Astrocyte of the cerebellum (primary cell): ENCODE results near the gene SMARCD3.

Source experiments
- DNase-seq: peaks from one replicate; pipeline ENCODE4 v3.0.0-alpha.2; 2011; ENCODE audit warnings: low read depth
- H3K4me3 ChIP-seq: 2 replicates; pipeline ENCODE4 v1.5.1; 2011; ENCODE audit warnings: mild to moderate bottlenecking, low read depth, low read length, moderate library complexity
- in situ Hi-C: cut with HindIII; loops from 2 replicates; pipeline ENCODE4 v1.10.0; 2017; ENCODE audit warnings: low sequenced_read_pairs
- TF ChIP-seq, protein P1 (sequence below): IDR thresholded peaks from 2 replicates; pipeline ENCODE4 v1.5.1; 2012; ENCODE audit warnings: low read length, low read depth, moderate library complexity, mild to moderate bottlenecking; ENCODE audit errors: missing control alignments

SMARCD3 gene

DNA sequence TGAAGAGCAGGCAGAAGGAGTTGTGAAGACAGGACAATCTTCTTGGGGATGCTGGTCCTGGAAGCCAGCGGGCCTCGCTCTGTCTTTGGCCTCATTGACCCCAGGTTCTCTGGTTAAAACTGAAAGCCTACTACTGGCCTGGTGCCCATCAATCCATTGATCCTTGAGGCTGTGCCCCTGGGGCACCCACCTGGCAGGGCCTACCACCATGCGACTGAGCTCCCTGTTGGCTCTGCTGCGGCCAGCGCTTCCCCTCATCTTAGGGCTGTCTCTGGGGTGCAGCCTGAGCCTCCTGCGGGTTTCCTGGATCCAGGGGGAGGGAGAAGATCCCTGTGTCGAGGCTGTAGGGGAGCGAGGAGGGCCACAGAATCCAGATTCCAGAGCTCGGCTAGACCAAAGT is 14.7 kb downstream of the SMARCD3 start:
- peak overlapping the region; percentile 97 for H3K4me3 ChIP-seq
- TF ChIP-seq, protein P1, sequence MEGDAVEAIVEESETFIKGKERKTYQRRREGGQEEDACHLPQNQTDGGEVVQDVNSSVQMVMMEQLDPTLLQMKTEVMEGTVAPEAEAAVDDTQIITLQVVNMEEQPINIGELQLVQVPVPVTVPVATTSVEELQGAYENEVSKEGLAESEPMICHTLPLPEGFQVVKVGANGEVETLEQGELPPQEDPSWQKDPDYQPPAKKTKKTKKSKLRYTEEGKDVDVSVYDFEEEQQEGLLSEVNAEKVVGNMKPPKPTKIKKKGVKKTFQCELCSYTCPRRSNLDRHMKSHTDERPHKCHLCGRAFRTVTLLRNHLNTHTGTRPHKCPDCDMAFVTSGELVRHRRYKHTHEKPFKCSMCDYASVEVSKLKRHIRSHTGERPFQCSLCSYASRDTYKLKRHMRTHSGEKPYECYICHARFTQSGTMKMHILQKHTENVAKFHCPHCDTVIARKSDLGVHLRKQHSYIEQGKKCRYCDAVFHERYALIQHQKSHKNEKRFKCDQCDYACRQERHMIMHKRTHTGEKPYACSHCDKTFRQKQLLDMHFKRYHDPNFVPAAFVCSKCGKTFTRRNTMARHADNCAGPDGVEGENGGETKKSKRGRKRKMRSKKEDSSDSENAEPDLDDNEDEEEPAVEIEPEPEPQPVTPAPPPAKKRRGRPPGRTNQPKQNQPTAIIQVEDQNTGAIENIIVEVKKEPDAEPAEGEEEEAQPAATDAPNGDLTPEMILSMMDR: no peak
- in situ Hi-C loops: no loop called here
- no peak for DNase-seq

DNA sequence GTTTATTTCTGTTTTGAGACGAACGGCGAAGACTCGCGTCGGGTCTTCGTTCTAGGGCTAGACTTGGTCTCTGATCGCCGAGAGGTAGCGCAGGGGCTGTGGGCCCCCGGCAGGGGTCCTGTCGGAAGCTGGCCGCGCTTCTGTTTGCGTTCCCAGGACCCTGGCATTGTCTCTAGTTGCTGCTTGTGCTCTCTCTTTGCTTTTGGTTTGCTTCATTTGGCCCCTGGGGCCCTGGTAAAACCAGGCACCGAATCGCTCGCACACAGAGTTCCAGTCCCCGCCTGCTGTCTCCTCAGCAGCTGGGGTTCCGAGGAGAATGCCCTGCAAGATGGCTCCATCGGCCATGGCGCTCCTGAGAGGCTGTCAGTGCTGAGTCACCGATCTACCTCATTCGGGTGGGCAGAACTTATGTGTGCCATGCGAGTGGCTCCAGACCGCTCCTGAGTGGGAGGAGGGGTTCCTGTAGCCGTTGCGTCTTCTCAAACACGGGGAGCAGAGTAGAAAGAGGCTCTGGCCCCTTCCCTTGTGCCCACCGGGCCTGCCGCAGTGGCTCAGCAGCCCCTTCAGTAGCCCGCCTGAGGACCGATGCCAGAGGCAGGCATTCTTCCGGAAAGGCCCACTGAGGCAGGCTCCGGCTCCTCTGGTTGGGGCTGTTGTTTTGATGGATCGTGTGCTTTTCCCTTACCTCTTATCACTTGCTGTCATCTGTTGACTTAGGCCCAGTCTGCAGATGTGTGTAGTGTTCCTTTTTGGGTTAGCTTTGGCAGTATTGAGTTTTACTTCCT is 15.4 kb downstream of the SMARCD3 start:
- in situ Hi-C loops: no loop called here

GRCh38 chr7:151232091-151232916 is 16.2 kb downstream of the SMARCD3 start, which contains the start of gene CHPF2:
TSS of gene CHPF2 (plus strand) at chr7:151232483. CDS start at chr7:151234012, 1,529 bp downstream.
- in situ Hi-C loops: no loop called here
- DNase-seq: peak; percentile 57
- H3K4me3 ChIP-seq: peak within 1 kb of the TSS; percentile 97
- TF ChIP-seq, protein P1: no peak

More for the DNA sequence above, 15.4 kb downstream of the SMARCD3 start:
- DNase-seq: peak; percentile 40
- TF ChIP-seq, protein P1: no peak
- H3K4me3 ChIP-seq: peak overlapping the region; percentile 97

DNA sequence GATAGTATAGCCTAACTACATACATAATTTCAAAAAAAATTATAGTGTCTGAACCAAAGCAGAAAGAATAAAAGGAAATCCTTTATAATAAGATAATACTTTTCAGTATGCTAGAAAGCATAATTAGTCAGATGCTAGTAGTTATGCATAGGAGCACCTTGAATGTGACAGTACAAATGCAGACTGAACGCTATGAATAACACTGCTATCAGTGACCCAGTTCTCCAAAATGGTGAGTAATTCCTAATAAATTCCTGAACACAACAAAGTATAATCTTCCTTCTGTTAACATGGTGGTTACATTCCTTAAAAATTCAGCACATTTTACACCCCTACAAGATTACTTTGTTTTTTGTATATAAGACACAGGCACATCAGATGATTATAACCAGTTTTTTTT is 17.4 kb downstream of the SMARCD3 start:
- in situ Hi-C loops: no loop called here
- TF ChIP-seq, protein P1: no peak
- no peak for DNase-seq
- H3K4me3 ChIP-seq: no peak overlapping the region

- DNase-seq: no peak
- TF ChIP-seq, protein P1: no peak
- no peak overlapping the region for H3K4me3 ChIP-seq
- in situ Hi-C loops: no loop called here
These were observed 19.2 kb downstream of the SMARCD3 start for GRCh38 chr7:151229249-151229648.

DNA sequence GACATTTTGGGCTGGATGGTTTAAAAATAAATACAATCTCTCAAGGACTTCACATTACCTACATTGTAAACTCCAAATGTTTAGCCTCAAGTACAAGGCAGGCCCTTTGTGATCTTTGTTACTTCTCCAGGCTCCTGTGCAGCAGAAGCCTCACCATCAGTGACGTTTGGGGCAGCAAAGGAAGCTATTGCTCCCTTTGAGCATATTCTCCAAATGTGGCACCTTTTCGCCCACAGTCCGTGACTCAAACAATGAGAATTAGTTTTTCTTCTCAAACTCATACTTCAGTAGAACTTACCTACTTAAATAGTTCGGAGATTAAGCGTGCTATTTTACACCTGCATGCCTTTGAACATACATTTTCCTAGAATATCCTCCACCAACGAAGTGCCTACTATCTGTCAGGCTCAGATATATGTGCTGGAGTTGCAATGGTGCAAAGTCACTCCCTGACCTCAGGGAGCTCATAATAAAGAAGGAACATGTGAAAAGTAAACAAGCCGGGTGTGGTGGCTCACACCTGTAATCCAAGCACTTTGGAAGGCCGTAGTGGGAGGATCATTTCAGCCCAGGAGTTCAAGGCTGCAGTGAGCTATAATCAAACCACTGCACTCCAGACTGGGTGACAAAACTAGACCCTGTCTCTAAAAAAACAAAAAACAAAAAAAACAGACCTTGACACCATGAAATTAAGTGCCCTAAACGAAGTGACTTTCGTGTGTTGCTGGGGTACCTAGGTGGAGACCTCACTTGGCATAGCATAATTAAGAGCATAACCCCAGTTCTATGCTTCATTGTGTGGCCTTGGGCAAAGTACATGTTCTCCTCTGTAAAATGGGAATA is 20.2 kb downstream of the SMARCD3 start:
- H3K4me3 ChIP-seq: peak overlapping the region; percentile 84
- TF ChIP-seq, protein P1: no peak
- DNase-seq: no peak
- in situ Hi-C loops: no loop called here
